HG03280 (cell line): ENCODE measurements around the gene DGCR6L.
"Not testable (repeated sequence)": the region's sequence is repeated elsewhere in the genome, so short reads cannot be mapped to it uniquely, and the experiment has no call there.

Experiments used
- ATAC-seq: cut with Tn5 transposase; IDR thresholded peaks from one replicate; pipeline ENCODE4 v1.9.1; 2021; ENCODE audit warnings: mild to moderate bottlenecking, moderate library complexity; ENCODE audit not compliant: unreplicated experiment

The DGCR6L gene

GRCh38 chr22:20328569-20328930, 8.7 kb upstream of the DGCR6L start:
- ATAC-seq = not testable (repeated sequence)

- not testable (repeated sequence) for ATAC-seq
These were observed 6.1 kb upstream of the DGCR6L start for GRCh38 chr22:20325996-20326395.

- ATAC-seq = no peak
These were observed 4.3 kb upstream of the DGCR6L start for GRCh38 chr22:20324139-20324516.

GRCh38 chr22:20321552-20322211, 1.8 kb upstream of the DGCR6L start:
- not testable (repeated sequence) for ATAC-seq

- ATAC-seq = not testable (repeated sequence)
These were observed 1.0 kb upstream of the DGCR6L start for GRCh38 chr22:20320659-20321551.

- peak; percentile 8 for ATAC-seq
These were observed 667 bp downstream of the DGCR6L start for GRCh38 chr22:20319041-20319744.

GRCh38 chr22:20318043-20318688, 1.7 kb downstream of the DGCR6L start:
- ATAC-seq = not testable (repeated sequence)

- not testable (repeated sequence) for ATAC-seq
These were observed 2.3 kb downstream of the DGCR6L start for GRCh38 chr22:20317402-20318042.

GRCh38 chr22:20316844-20317401, 2.9 kb downstream of the DGCR6L start:
- ATAC-seq = no peak

GRCh38 chr22:20316217-20316843, 3.5 kb downstream of the DGCR6L start:
- ATAC-seq = no peak

GRCh38 chr22:20315337-20316216, 4.3 kb downstream of the DGCR6L start:
- ATAC-seq = no peak

GRCh38 chr22:20314741-20315336, 5.0 kb downstream of the DGCR6L start:
- not testable (repeated sequence) for ATAC-seq

GRCh38 chr22:20314206-20314605, 5.7 kb downstream of the DGCR6L start:
- ATAC-seq = not testable (repeated sequence)

GRCh38 chr22:20313306-20314077, 6.4 kb downstream of the DGCR6L start:
- not testable (repeated sequence) for ATAC-seq

GRCh38 chr22:20312396-20313191, 7.3 kb downstream of the DGCR6L start:
- ATAC-seq = no peak

- not testable (repeated sequence) for ATAC-seq
These were observed 8.4 kb downstream of the DGCR6L start for GRCh38 chr22:20311249-20312062.
